Thyroid gland (tissue), 4 donors: Measurements from ENCODE around the gene GTSE1.

Experiments used
- POLR2A ChIP-seq, 2 donors: fragments of 450-650 bp; IDR thresholded peaks; one replicate each; pipeline ENCODE4 v1.6.1; 2017; ENCODE audit warnings: antibody characterized with exemption in 2 of 2, mild to moderate bottlenecking in 2 of 2, moderate library complexity in 1 of 2
- TF ChIP-seq, protein P1 (sequence below), 6 experiments: fragments of 200-600 bp in 3 of 6; fragments of 450-650 bp in 3 of 6; sonication (generic) in 3 of 6; IDR thresholded peaks; one replicate each; pipeline ENCODE4 v1.5.1; 2016 to 2019; ENCODE audit warnings: antibody characterized with exemption in 6 of 6, mild to moderate bottlenecking in 2 of 6, inconsistent platforms in 1 of 6, moderate library complexity in 1 of 6

DNA sequence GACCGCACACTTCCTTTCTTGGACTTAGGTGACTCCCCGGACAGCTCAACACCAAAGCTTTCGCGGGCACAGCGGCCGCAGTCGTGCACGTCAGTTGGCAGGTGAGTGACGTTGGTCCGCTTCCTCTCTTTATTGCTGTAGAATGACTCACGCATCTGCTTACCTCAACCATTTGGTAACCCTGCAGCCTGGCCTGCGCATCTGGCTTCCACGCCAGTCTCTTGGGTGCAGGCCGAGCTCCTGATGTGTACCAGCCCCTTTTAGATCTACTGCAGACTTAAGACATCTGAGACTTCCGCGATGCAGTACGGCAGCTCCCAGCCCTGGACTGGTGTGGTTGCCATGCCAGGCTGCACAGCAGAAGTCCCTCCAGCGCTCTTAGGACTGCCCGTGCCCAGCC lies 26.5 kb downstream of the GTSE1 start:
- no peak for TF ChIP-seq POLR2A (IDR thresholded peaks at IDR 0.05)
- TF ChIP-seq, protein P1, sequence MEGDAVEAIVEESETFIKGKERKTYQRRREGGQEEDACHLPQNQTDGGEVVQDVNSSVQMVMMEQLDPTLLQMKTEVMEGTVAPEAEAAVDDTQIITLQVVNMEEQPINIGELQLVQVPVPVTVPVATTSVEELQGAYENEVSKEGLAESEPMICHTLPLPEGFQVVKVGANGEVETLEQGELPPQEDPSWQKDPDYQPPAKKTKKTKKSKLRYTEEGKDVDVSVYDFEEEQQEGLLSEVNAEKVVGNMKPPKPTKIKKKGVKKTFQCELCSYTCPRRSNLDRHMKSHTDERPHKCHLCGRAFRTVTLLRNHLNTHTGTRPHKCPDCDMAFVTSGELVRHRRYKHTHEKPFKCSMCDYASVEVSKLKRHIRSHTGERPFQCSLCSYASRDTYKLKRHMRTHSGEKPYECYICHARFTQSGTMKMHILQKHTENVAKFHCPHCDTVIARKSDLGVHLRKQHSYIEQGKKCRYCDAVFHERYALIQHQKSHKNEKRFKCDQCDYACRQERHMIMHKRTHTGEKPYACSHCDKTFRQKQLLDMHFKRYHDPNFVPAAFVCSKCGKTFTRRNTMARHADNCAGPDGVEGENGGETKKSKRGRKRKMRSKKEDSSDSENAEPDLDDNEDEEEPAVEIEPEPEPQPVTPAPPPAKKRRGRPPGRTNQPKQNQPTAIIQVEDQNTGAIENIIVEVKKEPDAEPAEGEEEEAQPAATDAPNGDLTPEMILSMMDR (IDR thresholded peaks at IDR 0.05), result no peak
